HFFc6 (cell line): Measurements from ENCODE around the gene CTXND1. TPM values are rescaled to one million over a fixed set of nuclear protein-coding genes. Genes with fewer than 3 reads are reported as not detected.
A peak's percentile ranks its signal among the peaks of the same experiment; 100 is the strongest.

Experiments
- DNase-seq: peaks from one replicate; pipeline ENCODE4 v3.0.0-alpha.2; 2018
- H3K27ac Mint-ChIP-seq: 2 replicates; pipeline ENCODE4 v1.8.0; 2020; ENCODE audit warnings: mild to moderate bottlenecking, mixed read lengths
- H3K27me3 Mint-ChIP-seq: 2 replicates; pipeline ENCODE4 v1.8.0; 2021; ENCODE audit warnings: mild to moderate bottlenecking, moderate library complexity, mixed read lengths; ENCODE audit not compliant: insufficient read depth
- H3K36me3 Mint-ChIP-seq: 2 replicates; pipeline ENCODE4 v1.8.0; 2021; ENCODE audit warnings: low read depth, mixed read lengths
- H3K4me1 Mint-ChIP-seq: 2 replicates; pipeline ENCODE4 v1.8.0; 2020; ENCODE audit warnings: low read depth, mixed read lengths
- H3K4me3 Mint-ChIP-seq: 2 replicates; pipeline ENCODE4 v1.8.0; 2020; ENCODE audit warnings: mild to moderate bottlenecking, moderate library complexity, mixed read lengths
- H3K9me3 Mint-ChIP-seq: 2 replicates; pipeline ENCODE4 v1.8.0; 2020; ENCODE audit warnings: mild to moderate bottlenecking, mixed read lengths
- CTCF ChIP-seq: fragments of 200-600 bp; sonication (generic); IDR thresholded peaks from 2 replicates; pipeline ENCODE4 v1.5.0; 2021; ENCODE audit warnings: antibody characterized with exemption, mild to moderate bottlenecking
- total RNA-seq, 6 experiments: library from RNA; stranded (reverse); fragmentation: NEBNext Ultra II Directional; extraction: Animal tissue kit (Norgen Biotek cat#: 25700); gene quantifications; 2 replicates in 1 of 6; 3 replicates in 5 of 6; pipeline ENCODE4 v1.2.3, GENCODE V29; 2021

Gene CTXND1
- total RNA-seq, 6 experiments from 2014 or later, result not detected

- TF ChIP-seq CTCF, result no peak
- peak overlapping the region; percentile 24; the same call in 1 of the 2 replicates for H3K27ac Mint-ChIP-seq
- peaks cover 77% of the 10 kb centered on the region for H3K36me3 Mint-ChIP-seq
- H3K4me3 Mint-ChIP-seq, result no peak overlapping the region
- H3K4me1 Mint-ChIP-seq, result peaks cover 47% of the 10 kb centered on the region
- peak; percentile 61 for DNase-seq
- no peaks in the 10 kb centered on the region for H3K27me3 Mint-ChIP-seq
- peaks cover 12% of the 10 kb centered on the region for H3K9me3 Mint-ChIP-seq
Measured at GRCh38 chr15:80182611-80183261, 69.3 kb downstream of the CTXND1 start.

GRCh38 chr15:80180986-80181385 is 71.0 kb downstream of the CTXND1 start:
- Mint-ChIP-seq H3K9me3 (peaks cover 25% of the 10 kb centered on the region), H3K4me1 (peaks cover 64% of the 10 kb centered on the region), H3K27me3 (no peaks in the 10 kb centered on the region)

GRCh38 chr15:80180468-80180867 is 71.5 kb downstream of the CTXND1 start:
- Mint-ChIP-seq H3K9me3 (peaks cover 25% of the 10 kb centered on the region), H3K4me1 (peaks cover 69% of the 10 kb centered on the region), H3K27me3 (no peaks in the 10 kb centered on the region; the same call in 1 of the 2 replicates), H3K36me3 (peaks cover 75% of the 10 kb centered on the region), H3K4me3 (no peak overlapping the region), H3K27ac (no peak overlapping the region; the same call in 1 of the 2 replicates)
- DNase-seq, result no peak
- peak; percentile 34; the same call in 1 of the 2 replicates for TF ChIP-seq CTCF

More at GRCh38 chr15:80180986-80181385, 71.0 kb downstream of the CTXND1 start:
- H3K4me3 Mint-ChIP-seq, result no peak overlapping the region; the same call in 1 of the 2 replicates
- peaks cover 72% of the 10 kb centered on the region for H3K36me3 Mint-ChIP-seq
- no peak for DNase-seq
- TF ChIP-seq CTCF, result no peak
- no peak overlapping the region for H3K27ac Mint-ChIP-seq

GRCh38 chr15:80179935-80180334 is 72.1 kb downstream of the CTXND1 start:
- no peak overlapping the region; the same call in 1 of the 2 replicates for H3K4me3 Mint-ChIP-seq
- peak overlapping the region; percentile 84 for H3K27ac Mint-ChIP-seq
- H3K36me3 Mint-ChIP-seq, result peaks cover 70% of the 10 kb centered on the region
- TF ChIP-seq CTCF, result no peak
- H3K9me3 Mint-ChIP-seq, result peaks cover 25% of the 10 kb centered on the region
- H3K4me1 Mint-ChIP-seq, result peaks cover 70% of the 10 kb centered on the region
- no peak for DNase-seq
- H3K27me3 Mint-ChIP-seq, result no peaks in the 10 kb centered on the region; the same call in 1 of the 2 replicates

- Mint-ChIP-seq H3K36me3 (peaks cover 63% of the 10 kb centered on the region), H3K4me1 (peaks cover 77% of the 10 kb centered on the region), H3K9me3 (peaks cover 25% of the 10 kb centered on the region), H3K4me3 (peak overlapping the region; percentile 62), H3K27ac (peak overlapping the region; percentile 84), H3K27me3 (no peaks in the 10 kb centered on the region; the same call in 1 of the 2 replicates)
- peak; percentile 91 for DNase-seq
- no peak for TF ChIP-seq CTCF
Measured at GRCh38 chr15:80179025-80179759, 72.8 kb downstream of the CTXND1 start.
